ENCODE results near the gene PPIF.

DNA sequence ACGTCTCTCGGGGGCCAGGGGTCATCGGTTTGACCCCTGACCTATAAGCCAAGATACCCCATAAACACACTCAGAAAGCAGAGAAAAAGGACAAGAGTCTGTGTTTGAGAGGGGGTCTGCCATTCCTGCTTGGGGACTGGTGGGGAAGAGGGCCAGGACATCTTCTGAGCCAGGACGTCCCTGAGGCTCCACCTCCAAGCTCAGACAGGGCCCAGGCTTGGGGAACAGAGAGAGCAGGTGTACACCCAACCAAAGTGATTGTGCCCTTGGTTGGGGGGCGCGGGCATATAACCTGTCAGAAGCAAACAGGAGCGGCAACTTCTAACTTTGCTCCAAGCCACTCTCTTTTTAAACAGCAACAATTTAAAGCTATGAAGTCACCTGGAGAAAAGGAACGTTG is 33.9 kb upstream of the PPIF start:
- TF ChIP-seq TAF1 (IDR thresholded peaks at IDR 0.05; ENCODE audit: borderline replicate concordance, insufficient read depth, low read length) (no peak), POLR2AphosphoS5 (IDR thresholded peaks at IDR 0.05; ENCODE audit: low read depth, low read length) (no peak)
